RWPE1 (cell line): ENCODE measurements around the gene PCDH9.

Experiments
- CTCF ChIA-PET: fragments of 350-600 bp; sonication (Branson Sonifier 250); formaldehyde crosslinking; extraction: SDS; loops from one replicate; lab custom pipeline; 2021; lab: Yijun Ruan, JAX
- POLR2A ChIA-PET: fragments of 400-600 bp; formaldehyde crosslinking; extraction: SDS; loops from one replicate; lab custom pipeline; 2020; ENCODE audit warnings: antibody characterized with exemption; ENCODE audit not compliant: low non-redundant PET; lab: Yijun Ruan, JAX
- DNase-seq: peaks from one replicate; pipeline ENCODE4 v3.0.0; 2012; ENCODE audit warnings: low spot score
- H3K27ac ChIP-seq: fragments of 450-650 bp; 2 replicates; pipeline ENCODE4 v1.5.1; 2017
- CTCF ChIP-seq: fragments of 450-650 bp; conservative IDR thresholded peaks from 2 replicates; pipeline ENCODE4 v1.5.1; 2017; ENCODE audit warnings: low read depth, mild to moderate bottlenecking

PCDH9 gene

GRCh38 chr13:66339214-66339613 lies 890.9 kb downstream of the PCDH9 start:
- TF ChIP-seq CTCF, result no peak
- POLR2A ChIA-PET, result interaction anchor here (0.5 kb wide), 1 partner anchor 132 kb away, joined by 3 read pairs; no protein-coding TSS in a partner anchor
- CTCF ChIA-PET, result no interaction called here
- no peak for DNase-seq
- H3K27ac ChIP-seq, result no peak overlapping the region

- CTCF ChIA-PET, result no interaction called here
Measured at GRCh38 chr13:66338542-66338941, 891.6 kb downstream of the PCDH9 start.

DNA sequence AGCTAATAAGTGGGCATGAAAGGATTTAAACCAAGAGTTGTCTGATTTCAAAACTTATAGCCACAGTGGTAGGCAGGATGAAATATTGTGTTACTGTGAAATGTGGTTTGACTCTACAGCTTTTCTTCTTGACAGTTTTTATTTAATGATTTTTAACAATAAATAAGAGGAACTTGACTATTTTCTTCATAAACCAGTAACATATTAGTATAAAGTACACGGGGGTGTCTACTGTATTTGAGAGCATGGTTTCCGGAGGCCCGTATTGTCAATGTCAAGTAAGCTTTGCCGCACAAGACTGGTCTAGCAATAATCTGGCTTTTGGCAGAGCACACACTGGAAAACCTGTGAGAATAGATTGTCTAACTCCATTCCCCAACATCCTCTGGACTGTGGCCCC lies 894.5 kb downstream of the PCDH9 start:
- ChIA-PET CTCF (no interaction called here), POLR2A (no interaction called here)
- no peak overlapping the region for H3K27ac ChIP-seq
- DNase-seq, result no peak
- no peak for TF ChIP-seq CTCF

More at GRCh38 chr13:66338542-66338941, 891.6 kb downstream of the PCDH9 start:
- POLR2A ChIA-PET, result no interaction called here
- no peak for TF ChIP-seq CTCF
- no peak for DNase-seq
- H3K27ac ChIP-seq, result no peak overlapping the region

- DNase-seq, result no peak
- H3K27ac ChIP-seq, result no peak overlapping the region
- POLR2A ChIA-PET, result no interaction called here
- TF ChIP-seq CTCF, result no peak
- CTCF ChIA-PET, result no interaction called here
Measured at GRCh38 chr13:66329988-66330451, 900.1 kb downstream of the PCDH9 start.

- no peak for TF ChIP-seq CTCF
- no peak for DNase-seq
- POLR2A ChIA-PET, result no interaction called here
- CTCF ChIA-PET, result no interaction called here
- H3K27ac ChIP-seq, result no peak overlapping the region
Measured at GRCh38 chr13:66328476-66328875, 901.7 kb downstream of the PCDH9 start.

DNA sequence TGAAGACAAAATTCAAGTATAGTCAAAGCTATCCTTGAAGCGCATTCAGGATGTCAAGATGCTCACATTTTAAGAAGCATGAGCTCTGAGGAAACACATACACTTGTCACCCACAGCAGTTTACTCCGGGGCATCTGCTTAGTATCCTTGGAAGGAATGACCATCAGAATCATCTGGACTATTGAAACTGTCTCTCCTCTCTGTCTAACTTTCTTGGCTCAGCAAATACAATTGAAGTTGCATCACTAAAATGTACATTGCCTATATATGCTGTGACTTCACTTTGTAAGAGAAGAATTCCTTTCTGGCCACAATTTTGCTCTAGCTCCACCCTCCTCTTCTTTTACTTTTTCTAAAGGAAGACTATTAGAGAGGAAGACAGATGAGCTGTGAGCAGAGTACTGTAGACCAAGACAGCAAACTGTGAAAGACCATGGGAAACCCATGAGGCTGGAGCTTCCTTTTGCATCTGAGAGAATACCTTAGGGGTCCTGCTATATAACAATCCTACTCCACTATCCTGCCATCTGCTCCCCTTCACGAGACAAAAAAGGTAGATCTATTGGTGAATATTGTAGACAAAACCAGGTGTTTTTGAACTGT lies 906.3 kb downstream of the PCDH9 start:
- DNase-seq, result no peak
- CTCF ChIA-PET, result interaction anchor here (0.7 kb wide), 1 partner anchor 67 kb away, joined by 4 read pairs; no protein-coding TSS in a partner anchor
- POLR2A ChIA-PET, result no interaction called here
- H3K27ac ChIP-seq, result no peak overlapping the region
- TF ChIP-seq CTCF, result no peak
